Measurements from ENCODE around the gene ANKLE1. TPM values are rescaled to one million over a fixed set of nuclear protein-coding genes. Genes with fewer than 3 reads are reported as not detected.
A peak's percentile ranks its signal among the peaks of the same experiment; 100 is the strongest.

Gene ANKLE1
- total RNA-seq, 1 experiment from 2014 or later = 16.5 TPM

DNA sequence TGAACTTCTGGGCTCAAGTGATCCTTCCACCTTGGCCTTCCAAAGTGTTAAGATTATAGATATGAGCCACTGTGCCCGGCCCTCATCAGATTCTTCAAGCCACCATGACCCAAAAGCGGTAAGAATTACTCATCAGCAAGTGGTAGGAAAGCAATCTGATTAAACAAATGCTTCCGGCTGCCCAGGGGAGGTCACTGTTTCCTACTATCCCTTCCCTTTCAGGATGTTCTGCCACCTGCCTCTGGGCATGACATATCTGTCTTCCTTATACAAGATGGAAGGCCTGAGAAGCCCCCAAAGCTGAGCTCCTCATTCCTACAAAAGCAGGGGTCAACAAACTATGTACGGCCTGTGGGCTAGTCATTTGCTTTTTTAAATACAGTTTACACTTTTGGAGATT, 14.6 kb downstream of the ANKLE1 start:
- Histone ChIP-seq H3K4me1 (ENCODE audit: insufficient read depth, low read length) (no peaks in the 10 kb centered on the region; the same call in 1 of the 2 replicates), H3K4me2 (ENCODE audit: insufficient read depth, insufficient read length, low read length) (no peak overlapping the region), H3K9me3 (ENCODE audit: control insufficient read depth, low read depth, low read length) (no peaks in the 10 kb centered on the region), H3K23me2 (ENCODE audit: insufficient read length, low read depth, low read length, poor library complexity, severe bottlenecking) (no peaks in the 10 kb centered on the region), H3K27ac (ENCODE audit: insufficient read length, low read depth, low read length) (no peak overlapping the region), H2BK5ac (ENCODE audit: insufficient read length, low read length) (no peak overlapping the region), H3T11ph (ENCODE audit: low read length) (no peak overlapping the region), H2BK20ac (ENCODE audit: low read depth, low read length, poor library complexity, severe bottlenecking) (no peak overlapping the region), H2BK15ac (ENCODE audit: low read depth, low read length) (no peak overlapping the region), H4K91ac (ENCODE audit: insufficient read length, low read depth, low read length) (no peak overlapping the region), H3K14ac (ENCODE audit: insufficient read depth, low read length) (no peak overlapping the region), H3K27me3 (ENCODE audit: insufficient read depth, low read length) (no peaks in the 10 kb centered on the region), H4K5ac (ENCODE audit: insufficient read length, low read depth, low read length) (no peak overlapping the region), H3K79me2 (ENCODE audit: insufficient read depth, low read length) (no peaks in the 10 kb centered on the region), H2AFZ (ENCODE audit: low read length) (no peak overlapping the region), H4K8ac (replicated peaks; ENCODE audit: insufficient read length, low read depth, low read length) (no peak overlapping the region), H3K79me1 (ENCODE audit: insufficient read depth, low read depth, low read length, poor library complexity, severe bottlenecking) (no peaks in the 10 kb centered on the region), H3K23ac (ENCODE audit: insufficient read length, low read depth, low read length) (no peak overlapping the region), H2AK5ac (ENCODE audit: insufficient read length, low read length) (no peak overlapping the region), H3K4ac (ENCODE audit: low read depth, low read length) (no peak overlapping the region), H3K18ac (ENCODE audit: insufficient read length, low read depth, low read length) (no peak overlapping the region), H2BK120ac (ENCODE audit: low read depth, low read length, poor library complexity, severe bottlenecking) (no peak overlapping the region), H3K56ac (ENCODE audit: insufficient read length, low read depth, low read length) (no peak overlapping the region), H3K9ac (ENCODE audit: extremely low read depth, insufficient read length, low read length) (no peak overlapping the region), H2BK12ac (ENCODE audit: insufficient read length, low read depth, low read length) (no peak overlapping the region), H4K20me1 (ENCODE audit: control insufficient read depth, insufficient read depth, insufficient read length) (no peaks in the 10 kb centered on the region)
- Mint-ChIP-seq H3K9me3 (peaks cover 4% of the 10 kb centered on the region in 2 experiments; a peak in 3 of 5 replicates), H3K4me1 (peaks cover 2 to 12% of the 10 kb centered on the region in 2 experiments; a peak in 2 of 4 replicates), H3K36me3 (ENCODE audit: insufficient read depth in 1 of 3, low read depth in 3 of 3) (peaks cover 20 to 28% (median 24%) of the 10 kb centered on the region in 3 experiments), H3K4me3 (no peak overlapping the region), H3K27ac (no peak overlapping the region), H3K27me3 (ENCODE audit: low read depth) (no peaks in the 10 kb centered on the region)
- TF ChIP-seq CTCF (conservative IDR thresholded peaks at IDR 0.05) = 0 out of 3 replicates have a peak, but pooled peaks have one; percentile 11
- no peak for DNase-seq
- no CpG with 5 or more reads among the region's 4 CpGs for WGBS (ENCODE audit: extremely low coverage, insufficient read length, low lambda C conversion rate)

Data from H9 (cell line).